ENCODE data around the gene ANKRD33B.

The ANKRD33B gene

DNA sequence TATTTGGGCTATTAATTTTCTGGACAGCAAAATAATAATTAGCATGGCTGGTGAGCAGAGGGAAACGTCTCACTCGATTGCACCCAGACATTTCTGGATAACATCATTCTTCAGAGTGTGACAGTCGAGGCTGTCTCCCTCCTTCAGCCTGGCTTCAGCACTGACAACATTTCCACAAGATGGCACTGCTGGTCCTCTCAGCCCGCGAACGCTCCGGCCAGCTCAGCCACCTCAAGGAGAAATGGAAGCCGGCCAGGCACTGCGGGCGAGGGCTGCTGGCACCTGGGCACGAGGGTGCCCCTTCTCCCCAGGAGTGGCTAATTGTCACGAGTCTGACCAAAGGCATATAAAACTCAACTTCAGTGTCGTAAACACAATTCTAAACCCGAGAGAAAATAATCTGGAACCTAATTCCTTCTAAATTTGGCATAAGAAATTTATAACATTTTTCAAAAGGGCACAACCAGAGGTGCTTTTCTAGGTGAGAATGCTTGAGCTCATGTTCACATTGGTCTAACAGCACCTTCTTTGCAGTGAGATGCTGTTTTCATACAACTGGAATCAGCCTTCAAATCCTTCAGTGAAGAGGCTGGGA is 131.3 kb downstream of the ANKRD33B start:
- DNase-seq (ENCODE audit: low read depth in 2 of 2) = no peak

DNA sequence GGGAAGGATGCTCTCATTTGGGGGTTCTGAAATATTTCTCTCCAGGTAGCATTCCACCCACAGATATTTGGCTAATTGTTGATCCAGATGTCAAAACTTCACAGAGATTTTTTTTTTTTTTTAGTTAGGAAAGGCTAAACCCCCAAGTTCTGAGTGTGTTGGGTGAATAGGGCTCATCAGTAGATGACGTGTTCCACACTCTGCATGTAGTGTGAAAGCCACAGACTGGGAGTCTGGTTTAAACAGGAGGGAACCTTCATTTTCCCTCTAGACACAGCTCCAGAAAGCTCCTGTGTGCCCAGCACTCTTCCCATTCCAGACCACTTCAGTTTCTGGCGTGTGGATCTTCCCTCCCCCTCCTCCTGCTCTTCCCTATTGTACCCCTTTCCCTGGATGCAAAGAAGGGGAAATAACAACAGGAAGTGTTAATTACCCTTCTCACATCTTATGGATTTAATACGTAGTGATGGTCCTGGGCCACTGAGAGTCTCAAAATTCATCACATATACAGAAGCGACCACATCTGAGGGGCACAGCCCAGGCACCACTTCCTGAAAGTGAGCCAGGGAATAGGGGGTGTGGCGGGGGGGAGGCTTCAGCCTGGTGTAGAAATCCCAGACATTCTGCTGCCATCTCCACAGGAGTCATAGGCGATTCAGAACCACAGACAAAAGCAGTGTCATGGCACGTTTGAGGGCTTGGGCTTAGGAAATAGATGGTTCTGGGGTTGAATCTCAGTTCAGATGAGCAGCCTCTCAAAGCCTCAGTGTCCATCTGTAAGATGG is 132.1 kb downstream of the ANKRD33B start:
- no peak for DNase-seq (ENCODE audit: low read depth in 2 of 2)

DNA sequence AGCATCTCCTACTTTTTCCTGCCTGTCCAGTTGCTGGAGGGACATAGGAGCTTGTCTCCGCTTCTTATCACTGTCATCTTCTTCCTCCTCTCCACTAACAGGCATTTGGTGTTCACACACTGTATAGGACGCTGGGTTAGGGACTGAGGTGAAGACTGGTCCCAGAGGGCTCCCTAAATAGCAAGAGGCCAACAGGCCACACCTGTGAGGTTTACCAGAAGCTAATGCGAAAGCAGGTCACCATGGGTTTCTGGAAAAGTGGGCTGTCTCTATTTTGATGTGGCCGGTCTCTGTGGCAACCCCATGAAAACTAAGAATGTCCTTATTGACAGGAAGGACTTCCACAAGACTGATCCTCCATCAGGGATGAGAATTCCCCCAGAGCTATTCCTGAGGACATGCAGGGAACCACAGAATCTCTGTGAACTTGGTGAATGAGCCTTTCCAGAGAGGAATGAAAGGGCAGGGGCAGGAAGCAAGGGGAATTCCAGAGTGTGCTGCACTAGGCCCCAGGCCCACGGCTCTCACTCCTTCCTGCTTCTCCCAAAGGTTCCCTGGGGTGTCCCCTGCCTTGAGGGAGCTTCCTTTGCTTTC is 135.5 kb downstream of the ANKRD33B start:
- no peak for DNase-seq (ENCODE audit: low read depth in 2 of 2)

DNA sequence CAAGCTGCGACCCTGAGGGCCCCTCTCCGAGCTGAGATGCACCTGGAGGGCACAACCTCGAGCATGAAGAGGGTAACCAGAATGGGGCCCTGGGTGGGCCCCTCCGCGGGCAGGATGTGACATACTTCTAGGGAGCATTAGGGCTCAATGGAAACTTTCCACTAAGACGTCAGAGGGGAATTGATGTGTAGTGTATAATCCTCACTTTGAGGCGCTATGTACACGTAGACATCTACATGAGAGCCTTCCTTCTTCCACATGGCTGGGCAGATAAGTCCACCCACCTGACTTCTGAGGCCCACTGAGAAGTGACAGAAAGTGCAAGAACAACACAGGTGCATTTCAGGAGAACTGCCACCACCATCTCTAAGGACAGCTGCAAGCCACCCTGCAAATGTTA is 136.1 kb downstream of the ANKRD33B start:
- no peak for DNase-seq (ENCODE audit: low read depth in 2 of 2)

DNA sequence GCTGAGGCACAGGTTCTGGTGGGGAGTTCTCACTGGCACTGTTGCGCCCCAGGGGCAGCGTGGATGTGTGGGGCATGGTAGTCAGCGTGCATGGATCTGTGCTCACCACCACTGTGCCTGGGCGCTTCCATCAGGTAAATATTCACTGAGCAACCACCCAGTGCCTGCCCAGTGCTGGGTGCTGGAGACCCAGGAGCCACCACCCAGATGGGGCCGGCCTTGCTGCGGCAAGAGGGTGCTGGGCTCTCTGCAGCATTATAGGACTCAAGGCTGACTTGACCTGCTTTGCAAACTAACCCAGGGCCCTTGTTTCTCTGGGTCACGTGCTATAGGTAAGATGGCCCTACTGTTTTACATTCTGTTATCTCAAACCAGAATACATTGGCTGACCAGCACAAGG is 136.6 kb downstream of the ANKRD33B start:
- no peak for DNase-seq (ENCODE audit: low read depth in 2 of 2)

DNA sequence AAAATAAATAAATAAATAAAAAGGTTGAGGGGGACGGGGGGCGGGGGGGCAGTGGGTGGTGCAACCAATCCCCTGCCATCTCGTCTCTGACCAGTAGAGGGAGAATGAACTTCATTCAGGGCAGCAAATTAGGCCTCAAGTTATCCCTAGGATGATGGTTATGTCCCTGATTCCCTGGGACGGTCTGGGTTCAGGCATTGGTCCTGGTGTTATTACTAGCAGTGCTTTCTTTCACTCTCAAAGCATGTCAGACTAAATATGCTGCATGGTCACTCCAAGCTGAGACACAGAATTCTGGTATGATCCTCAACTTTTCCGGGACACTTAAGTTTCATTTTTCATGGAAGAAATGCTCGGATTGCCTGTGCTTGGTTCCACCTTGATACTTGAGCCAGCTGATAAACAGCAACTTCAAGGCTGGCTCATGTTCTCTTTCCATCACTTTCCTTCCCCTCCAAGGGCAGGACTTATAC is 137.7 kb downstream of the ANKRD33B start:
- DNase-seq (ENCODE audit: low read depth in 2 of 2) = no peak

DNA sequence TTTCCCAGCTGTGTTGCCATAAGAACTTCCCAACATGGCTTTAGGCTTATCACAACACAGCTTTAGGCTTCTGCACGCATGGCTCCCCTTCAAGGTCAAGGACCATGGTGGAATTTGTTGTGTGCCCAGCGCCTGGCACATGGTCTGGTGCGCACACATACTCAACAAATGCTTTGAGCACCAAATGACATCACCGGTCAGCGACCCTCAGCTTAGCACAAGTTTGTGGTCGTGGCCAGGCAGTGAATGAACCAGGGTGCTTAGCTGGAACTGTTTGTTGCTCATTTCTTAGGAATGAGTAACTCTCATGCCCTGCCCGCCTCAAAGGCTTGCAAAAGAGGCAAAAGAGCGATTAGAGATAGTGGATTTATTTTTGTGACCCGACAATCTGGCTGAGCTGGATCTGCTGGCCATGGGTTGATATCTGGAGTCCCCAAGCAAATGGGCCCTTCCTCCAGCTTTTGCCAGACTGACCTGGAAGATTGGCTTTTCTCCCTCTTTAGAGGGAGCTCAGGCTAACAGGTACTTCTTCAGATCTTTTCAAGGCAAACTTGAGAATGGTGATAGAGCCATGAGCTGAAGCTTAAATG is 138.3 kb downstream of the ANKRD33B start:
- DNase-seq (ENCODE audit: low read depth in 2 of 2) = no peak

DNA sequence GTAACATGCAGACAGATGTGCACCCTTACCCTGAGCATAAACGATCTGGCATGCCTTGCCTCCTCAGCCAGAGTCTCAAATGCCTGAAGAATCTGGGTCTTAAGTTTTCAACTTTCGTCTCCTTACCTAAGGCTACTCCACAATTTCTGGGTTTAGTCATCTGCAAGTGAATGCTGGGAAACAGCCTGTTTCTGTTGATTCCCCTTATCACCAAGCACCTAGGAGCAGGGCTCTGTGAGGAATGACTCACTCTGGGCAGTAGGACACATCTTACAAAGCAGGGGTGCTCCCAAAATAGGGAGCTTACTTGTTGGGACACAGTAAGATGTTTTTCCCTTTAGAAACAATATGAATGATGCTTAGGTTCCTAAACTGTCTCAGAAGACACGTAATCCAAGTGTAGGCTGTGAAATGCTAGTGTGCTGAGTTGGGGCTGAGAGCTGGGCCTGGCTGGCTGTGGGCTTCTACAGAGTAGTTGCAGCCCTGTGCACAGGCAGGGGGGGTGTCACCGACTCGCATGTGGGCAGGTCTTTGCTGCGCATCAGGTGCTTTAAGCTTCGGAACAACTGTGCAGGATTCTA is 139.1 kb downstream of the ANKRD33B start:
- no peak for DNase-seq (ENCODE audit: low read depth in 2 of 2)

DNA sequence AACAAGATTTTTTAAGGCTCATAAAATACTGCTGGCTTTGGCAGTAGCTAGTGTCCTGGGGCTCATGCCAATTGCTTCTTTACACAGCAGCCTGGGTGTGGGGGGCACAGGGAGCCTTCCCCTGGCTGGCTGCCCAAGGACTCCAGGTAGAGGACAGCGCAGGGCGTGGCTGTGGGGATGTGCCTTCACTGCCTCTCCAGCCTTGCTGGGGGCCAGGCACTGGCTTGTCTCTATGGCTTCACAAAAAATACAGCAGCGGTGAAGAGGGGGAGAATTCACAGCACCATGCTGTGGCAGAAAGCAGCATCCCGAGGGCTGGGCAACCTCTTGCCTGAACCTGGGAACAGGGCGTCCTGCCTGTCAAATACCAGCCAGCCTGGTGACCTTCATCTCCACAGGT is 139.8 kb downstream of the ANKRD33B start:
- no peak for DNase-seq (ENCODE audit: low read depth in 2 of 2)

DNA sequence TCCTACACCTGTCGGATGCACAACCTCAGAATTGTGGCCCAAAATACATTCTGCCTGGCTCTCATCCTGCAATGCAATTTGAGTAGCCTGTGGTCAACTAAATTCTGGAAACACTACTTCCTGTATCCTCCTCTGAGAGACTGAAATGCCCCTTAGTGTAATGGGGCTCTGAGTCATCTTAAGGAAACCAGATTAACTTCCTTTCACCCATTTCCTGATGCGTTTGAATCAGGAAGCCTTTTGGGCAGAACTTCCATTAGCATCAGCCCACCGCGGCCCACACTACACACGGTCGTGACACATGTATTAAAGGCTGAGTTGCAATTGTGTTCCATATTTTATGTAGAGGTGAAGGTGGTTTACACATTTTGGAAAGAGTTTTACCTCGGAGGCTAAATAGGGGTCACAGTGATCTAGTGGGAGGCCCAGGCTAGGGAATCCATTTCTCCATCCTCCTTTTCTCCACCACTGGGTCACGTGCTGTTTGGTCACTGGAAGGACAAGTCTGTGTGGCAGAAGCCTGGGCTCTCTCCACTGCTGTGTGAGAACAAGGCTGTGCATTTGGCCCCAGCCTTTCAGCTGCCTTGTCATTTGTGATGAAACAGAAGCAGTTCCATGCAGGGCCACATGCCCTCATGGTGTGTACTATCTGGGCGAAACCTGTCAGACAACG is 141.2 kb downstream of the ANKRD33B start:
- no peak for DNase-seq (ENCODE audit: low read depth in 2 of 2)

DNA sequence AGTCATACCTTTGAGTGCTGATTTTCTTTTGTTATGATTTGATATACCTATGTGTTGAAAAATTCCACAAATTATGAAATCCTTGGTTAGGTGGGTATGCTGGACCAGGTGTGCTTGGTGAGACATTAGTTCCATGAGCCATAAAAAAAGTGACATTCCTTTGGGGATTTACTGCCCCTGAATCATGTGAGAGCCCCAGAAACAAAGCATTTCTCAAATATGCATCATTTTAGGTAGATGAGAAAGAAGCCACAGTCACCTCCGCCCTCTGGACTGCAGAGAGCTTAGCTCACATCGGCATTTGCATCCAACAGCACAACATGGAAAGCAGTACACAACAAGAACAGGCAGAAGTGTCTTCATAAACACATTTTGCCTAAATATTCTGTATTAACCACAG is 141.9 kb downstream of the ANKRD33B start:
- DNase-seq (ENCODE audit: low read depth in 2 of 2) = no peak

DNA sequence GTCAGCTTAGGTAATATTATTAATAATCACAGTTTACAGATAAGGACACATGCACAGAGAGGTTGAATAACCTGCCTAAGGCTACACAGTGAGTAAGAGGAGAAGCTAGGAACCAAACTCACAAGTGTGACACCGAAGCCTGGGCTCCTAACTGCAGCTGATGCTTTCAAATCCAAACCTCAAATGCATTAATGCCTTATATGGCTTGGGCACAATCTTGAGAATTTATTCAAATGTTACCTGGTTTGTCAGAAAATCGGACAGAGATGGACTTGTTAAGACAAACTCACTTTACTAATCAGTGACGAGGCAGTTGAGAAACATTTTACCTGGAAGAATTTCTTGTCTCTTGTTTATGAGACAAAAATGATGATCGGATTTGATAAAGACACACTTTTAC is 142.5 kb downstream of the ANKRD33B start:
- no peak for DNase-seq (ENCODE audit: low read depth in 2 of 2)

All from stimulated activated CD8-positive, alpha-beta memory T cell treated with anti-CD3 and anti-CD28 coated beads, Interleukin-2, amount 100 ng/mL, for 1 hour (primary cell).